A549 (cell line): ENCODE data around the gene SLC35D3.

Experiments
- POLR2A ChIP-seq: IDR thresholded peaks from 2 replicates; pipeline ENCODE4 v1.6.1; 2012; ENCODE audit warnings: mild to moderate bottlenecking, low read length
- TF ChIP-seq, protein P1 (sequence below): IDR thresholded peaks from 2 replicates; pipeline ENCODE4 v1.6.1; 2012; ENCODE audit warnings: low read depth, borderline replicate concordance

GRCh38 chr6:136958168-136958567 is 36.1 kb downstream of the SLC35D3 start:
- TF ChIP-seq, protein P1, sequence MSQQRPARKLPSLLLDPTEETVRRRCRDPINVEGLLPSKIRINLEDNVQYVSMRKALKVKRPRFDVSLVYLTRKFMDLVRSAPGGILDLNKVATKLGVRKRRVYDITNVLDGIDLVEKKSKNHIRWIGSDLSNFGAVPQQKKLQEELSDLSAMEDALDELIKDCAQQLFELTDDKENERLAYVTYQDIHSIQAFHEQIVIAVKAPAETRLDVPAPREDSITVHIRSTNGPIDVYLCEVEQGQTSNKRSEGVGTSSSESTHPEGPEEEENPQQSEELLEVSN = no peak
- no peak for TF ChIP-seq POLR2A
